ENCODE results near the gene ASIC1.
"Not testable (repeated sequence)": the region's sequence is repeated elsewhere in the genome, so short reads cannot be mapped to it uniquely, and the experiment has no call there.

ASIC1 gene

DNA sequence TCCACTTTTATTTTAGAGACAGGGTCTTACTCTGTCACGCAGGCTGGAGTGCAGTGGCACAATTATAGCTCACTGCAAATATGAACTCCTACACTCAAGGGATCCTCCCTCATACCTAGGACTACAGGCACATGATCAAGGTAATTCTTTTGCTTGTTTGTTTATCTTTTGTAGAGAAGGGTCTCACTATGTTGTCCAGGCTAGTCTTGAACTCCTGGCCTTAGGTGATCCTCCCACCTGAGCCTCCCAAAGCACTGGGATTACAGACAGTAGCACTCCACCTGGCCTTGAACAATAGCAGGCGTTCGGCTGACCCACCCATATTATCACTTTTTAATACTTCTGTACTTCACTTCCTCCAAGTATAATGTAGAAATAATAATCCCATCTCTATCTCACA is 30.7 kb upstream of the ASIC1 start:
- Mint-ChIP-seq H3K4me3 (no peak overlapping the region), H3K9me3 (peaks cover 2% of the 10 kb centered on the region), H3K36me3 (ENCODE audit: low read depth) (peaks cover 11% of the 10 kb centered on the region), H3K4me1 (ENCODE audit: low read depth) (peaks cover 23% of the 10 kb centered on the region), H3K27ac (no peak overlapping the region), H3K27me3 (ENCODE audit: low read depth) (peaks cover 10% of the 10 kb centered on the region)

DNA sequence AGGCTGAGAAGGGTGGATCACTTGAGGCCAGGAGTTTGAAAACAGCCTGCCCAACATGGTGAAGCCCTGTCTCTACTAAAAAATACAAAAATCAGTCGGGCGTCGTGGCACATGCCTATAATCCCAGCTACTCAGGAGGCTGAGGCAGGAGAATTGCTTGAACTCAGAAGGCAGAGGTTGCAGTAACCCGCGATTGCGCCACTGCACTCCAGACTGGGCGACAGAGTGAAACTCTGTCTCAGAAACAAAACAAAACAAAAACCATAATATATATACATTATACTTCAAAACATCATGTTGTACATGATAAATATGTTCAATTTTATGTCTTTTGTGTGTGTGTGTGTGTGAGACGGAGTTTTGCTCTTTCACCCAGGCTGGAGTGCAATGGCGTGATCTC is 26.9 kb upstream of the ASIC1 start:
- H3K4me3 Mint-ChIP-seq; H3K36me3 Mint-ChIP-seq (ENCODE audit: low read depth); H3K27ac Mint-ChIP-seq; H3K4me1 Mint-ChIP-seq (ENCODE audit: low read depth); H3K9me3 Mint-ChIP-seq: not testable (repeated sequence)
- peaks cover 28% of the 10 kb centered on the region for H3K27me3 Mint-ChIP-seq (ENCODE audit: low read depth)

DNA sequence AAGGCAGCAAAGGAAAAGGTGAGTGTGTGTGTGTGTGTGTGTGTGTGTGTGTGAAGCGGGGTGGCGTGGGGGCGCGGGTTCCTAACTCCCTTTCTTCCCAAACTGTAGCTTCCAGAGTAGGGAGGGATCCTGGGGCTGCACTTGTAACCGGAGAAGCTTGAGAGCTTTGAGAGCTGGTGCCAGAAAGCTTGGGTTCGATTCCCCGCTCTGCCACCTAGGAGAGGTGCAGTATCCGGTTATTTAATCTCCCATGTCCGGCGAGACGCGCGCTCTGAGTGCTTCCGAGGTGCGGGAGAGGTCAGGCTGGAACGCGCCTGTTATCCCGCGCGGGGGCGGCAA is 24.9 kb upstream of the ASIC1 start:
- Mint-ChIP-seq H3K9me3 (no peaks in the 10 kb centered on the region), H3K36me3 (ENCODE audit: low read depth) (no peaks in the 10 kb centered on the region), H3K27me3 (ENCODE audit: low read depth) (peaks cover 37% of the 10 kb centered on the region), H3K4me1 (ENCODE audit: low read depth) (no peaks in the 10 kb centered on the region), H3K27ac (no peak overlapping the region), H3K4me3 (no peak overlapping the region)

DNA sequence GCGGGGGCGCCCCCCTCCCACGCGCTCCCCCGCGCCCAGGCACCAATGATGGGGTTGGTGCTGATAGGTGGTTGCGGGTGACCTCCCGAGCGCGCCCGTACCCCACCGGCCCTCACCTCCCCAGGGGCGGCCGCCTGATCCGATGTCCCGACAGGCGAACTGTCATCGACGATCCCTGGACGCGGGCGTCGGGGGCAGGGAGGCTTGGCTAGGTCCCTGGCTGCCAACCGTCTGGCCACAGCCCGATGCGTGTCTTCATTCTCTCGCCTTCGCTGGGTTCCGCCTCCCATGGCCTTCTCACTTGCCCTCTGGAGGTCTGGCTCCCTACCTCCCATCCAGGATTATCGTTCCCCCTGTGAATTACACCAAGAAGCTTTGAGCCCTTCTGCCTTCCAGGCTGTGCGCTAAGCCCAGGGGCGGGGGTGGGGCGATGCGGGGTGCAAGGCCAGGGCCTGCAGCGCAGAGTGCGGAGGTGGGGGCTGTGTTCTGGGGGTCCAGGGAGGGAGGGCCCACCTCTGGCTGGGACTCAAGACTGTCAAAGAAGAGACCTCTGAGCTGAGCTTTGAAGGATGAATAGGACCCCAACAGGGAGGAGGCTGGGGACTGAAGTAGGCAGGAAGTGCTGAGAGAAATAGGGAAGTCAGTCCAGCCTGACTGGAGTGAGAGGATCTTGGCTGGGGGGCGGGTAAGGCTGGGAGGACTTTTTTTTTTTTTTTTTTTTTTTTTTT is 24.4 kb upstream of the ASIC1 start:
- Mint-ChIP-seq H3K4me3 (no peak overlapping the region), H3K36me3 (ENCODE audit: low read depth) (no peaks in the 10 kb centered on the region), H3K9me3 (no peaks in the 10 kb centered on the region), H3K4me1 (ENCODE audit: low read depth) (no peaks in the 10 kb centered on the region), H3K27ac (no peak overlapping the region), H3K27me3 (ENCODE audit: low read depth) (peaks cover 37% of the 10 kb centered on the region)

DNA sequence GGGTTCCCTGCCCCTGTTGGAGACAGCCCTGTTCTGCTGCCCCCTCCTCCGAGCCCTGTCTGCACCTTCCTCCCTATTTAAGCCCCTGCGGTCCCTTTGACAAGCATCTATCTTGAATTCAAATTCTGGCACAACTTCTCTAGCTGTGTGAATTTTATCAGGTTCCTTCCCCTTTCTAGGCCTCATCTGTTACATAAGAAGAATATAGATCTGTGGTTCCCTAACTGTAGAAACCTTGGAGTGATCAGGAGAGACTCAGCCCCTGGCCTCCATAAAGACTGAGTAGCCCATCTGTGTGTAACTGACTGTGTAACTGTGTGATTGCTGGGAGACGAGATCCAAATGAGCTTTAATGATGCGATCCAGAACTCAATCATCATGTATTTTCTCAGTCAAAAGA is 19.1 kb upstream of the ASIC1 start:
- no peak overlapping the region for H3K27ac Mint-ChIP-seq

DNA sequence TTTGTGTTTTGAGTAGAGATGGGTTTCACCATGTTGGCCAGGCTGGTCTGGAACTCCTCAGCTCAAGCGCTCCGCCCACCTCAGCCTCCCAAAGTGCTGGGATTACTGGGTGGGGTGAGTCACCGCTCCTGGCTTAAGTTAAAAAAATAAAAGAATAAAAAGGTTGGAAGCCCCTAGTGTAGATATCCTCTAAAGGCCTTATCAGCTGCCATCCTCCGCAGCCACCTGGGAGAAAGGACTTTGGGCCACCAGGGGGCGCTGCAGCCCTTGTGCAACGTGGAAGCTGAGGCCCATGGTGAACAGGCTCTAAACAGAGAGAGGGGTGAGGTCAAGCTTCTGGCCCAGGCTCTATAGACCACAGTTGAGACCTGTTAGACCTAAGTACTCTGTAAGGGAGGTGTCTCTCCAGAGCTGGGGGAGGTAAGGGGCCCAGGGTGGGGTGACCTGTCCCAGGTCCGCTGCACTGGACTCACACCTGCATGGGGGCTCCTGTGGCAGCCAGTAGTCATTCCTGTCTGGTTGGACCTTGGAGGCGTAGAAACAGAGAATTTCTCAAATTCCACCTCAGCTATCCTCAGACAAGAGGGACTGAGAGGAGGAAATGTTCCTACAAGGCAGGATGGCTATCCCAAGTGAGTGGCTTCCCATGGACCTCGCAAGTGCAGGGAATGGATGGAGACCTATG is 18.1 kb upstream of the ASIC1 start:
- H3K36me3 Mint-ChIP-seq (ENCODE audit: low read depth), result no peaks in the 10 kb centered on the region
- peaks cover 16% of the 10 kb centered on the region for H3K27me3 Mint-ChIP-seq (ENCODE audit: low read depth)
- H3K27ac Mint-ChIP-seq, result no peak overlapping the region

More for the DNA sequence above, 19.1 kb upstream of the ASIC1 start:
- Mint-ChIP-seq H3K27me3 (ENCODE audit: low read depth) (peaks cover 16% of the 10 kb centered on the region), H3K9me3 (no peaks in the 10 kb centered on the region), H3K36me3 (ENCODE audit: low read depth) (no peaks in the 10 kb centered on the region), H3K4me1 (ENCODE audit: low read depth) (peaks cover 5% of the 10 kb centered on the region), H3K4me3 (no peak overlapping the region)

DNA sequence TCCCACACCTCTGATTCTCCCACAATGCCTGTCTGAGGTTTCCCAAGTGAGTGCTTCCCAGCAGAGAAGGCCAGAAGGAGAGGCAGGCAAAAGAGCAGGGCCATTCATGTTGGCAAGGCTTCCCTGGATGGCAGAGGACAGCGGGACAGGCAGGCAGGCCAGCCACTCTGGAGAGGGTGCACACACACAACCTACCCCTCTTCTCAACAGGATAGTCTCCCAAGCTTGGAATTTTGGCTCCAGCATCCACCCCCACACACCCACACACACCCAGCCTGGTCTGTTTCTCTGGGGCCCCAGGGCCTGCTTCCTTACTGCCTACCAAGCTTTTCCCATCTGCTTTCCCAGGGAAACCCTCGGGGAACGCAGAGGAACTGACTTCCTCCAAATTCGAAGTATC is 16.7 kb upstream of the ASIC1 start:
- H3K27me3 Mint-ChIP-seq (ENCODE audit: low read depth), result peaks cover 9% of the 10 kb centered on the region
- H3K4me3 Mint-ChIP-seq, result no peak overlapping the region
- H3K27ac Mint-ChIP-seq, result no peak overlapping the region
- no peaks in the 10 kb centered on the region for H3K9me3 Mint-ChIP-seq
- H3K4me1 Mint-ChIP-seq (ENCODE audit: low read depth), result peaks cover 5% of the 10 kb centered on the region
- H3K36me3 Mint-ChIP-seq (ENCODE audit: low read depth), result no peaks in the 10 kb centered on the region

More for the DNA sequence above, 18.1 kb upstream of the ASIC1 start:
- H3K9me3 Mint-ChIP-seq, result no peaks in the 10 kb centered on the region
- peaks cover 5% of the 10 kb centered on the region for H3K4me1 Mint-ChIP-seq (ENCODE audit: low read depth)
- no peak overlapping the region for H3K4me3 Mint-ChIP-seq

DNA sequence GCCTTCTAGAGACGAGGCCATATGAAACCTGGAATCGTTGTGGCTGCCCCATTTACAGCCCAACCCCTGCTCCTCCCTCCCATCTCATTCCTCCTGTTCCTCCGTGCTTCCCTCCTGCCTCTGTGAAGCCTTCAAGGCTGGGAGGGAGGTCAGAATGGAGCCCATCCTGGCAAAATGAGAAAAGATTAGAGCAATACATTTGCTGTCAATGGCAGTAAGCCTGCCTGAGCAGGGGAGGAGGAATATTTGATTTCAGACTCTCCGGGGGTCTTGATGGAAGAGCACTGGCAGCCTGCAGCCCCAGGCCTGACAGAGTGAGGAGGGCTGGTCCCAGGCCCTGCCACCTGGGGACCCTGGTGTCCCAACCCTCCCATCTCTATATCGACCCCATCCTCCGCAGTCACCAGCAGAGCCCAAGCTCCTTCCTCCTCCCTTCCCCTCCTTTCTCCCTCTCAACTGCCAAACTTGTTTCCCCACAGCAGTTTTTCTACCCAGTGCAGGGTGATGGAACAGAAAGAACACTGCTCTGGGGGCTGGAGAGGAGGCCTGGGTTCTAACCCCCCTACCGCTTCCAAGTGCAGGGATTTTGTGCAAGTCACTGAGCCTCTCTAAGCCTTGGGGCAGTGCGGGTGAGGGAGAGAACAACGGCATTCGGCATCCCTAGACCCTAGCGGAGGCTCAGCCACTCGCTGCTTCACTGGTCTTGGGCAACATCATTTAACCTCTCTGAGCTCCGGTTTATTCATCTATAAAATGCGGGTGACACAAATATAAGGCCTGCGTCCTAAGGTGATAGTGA is 16.1 kb upstream of the ASIC1 start:
- H3K4me1 Mint-ChIP-seq (ENCODE audit: low read depth), result peaks cover 5% of the 10 kb centered on the region
- H3K27me3 Mint-ChIP-seq (ENCODE audit: low read depth), result peaks cover 4% of the 10 kb centered on the region
- H3K36me3 Mint-ChIP-seq (ENCODE audit: low read depth), result no peaks in the 10 kb centered on the region
- no peak overlapping the region for H3K4me3 Mint-ChIP-seq
- H3K27ac Mint-ChIP-seq, result no peak overlapping the region
- no peaks in the 10 kb centered on the region for H3K9me3 Mint-ChIP-seq

DNA sequence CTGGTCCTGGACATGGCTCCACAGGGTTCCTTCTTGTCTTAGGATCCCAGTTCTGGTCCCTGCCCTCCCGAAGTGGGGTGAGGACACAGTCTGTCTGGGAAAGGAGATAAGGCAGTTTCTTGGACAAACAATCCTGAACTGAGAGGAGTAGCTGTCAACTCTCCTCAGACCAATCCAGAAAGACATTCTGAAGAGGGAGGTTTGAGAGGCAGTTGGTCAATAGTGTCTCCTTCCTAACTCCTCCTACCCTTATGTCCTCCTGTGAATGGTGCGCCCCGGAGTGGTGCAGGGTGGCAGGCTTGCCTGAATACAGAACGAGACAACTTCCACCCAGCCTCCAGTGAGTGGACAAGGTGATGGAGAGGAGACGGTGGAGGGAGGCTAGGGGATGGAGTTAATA is 15.4 kb upstream of the ASIC1 start:
- Mint-ChIP-seq H3K27ac (no peak overlapping the region), H3K36me3 (ENCODE audit: low read depth) (no peaks in the 10 kb centered on the region), H3K9me3 (no peaks in the 10 kb centered on the region), H3K4me1 (ENCODE audit: low read depth) (peaks cover 5% of the 10 kb centered on the region), H3K4me3 (no peak overlapping the region), H3K27me3 (ENCODE audit: low read depth) (peaks cover 2% of the 10 kb centered on the region)

DNA sequence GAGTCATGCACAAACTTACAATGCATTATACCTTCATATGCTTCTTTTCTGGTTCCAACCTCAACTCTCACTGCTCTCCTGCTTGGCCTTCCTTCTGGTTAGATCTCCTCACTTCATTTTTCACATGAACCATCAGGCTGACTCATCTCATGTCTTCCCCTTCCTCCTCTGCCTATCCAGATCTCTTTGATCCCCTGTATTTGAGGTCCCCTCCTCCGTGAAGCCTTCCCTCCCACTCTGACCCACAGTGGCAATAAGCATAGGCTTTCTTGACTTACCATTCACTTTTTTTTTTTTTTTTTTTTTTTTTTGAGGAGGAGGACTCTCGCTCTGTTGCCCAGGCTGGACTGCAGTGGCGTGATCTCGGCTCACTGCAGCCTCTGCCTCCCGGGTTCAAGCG is 14.7 kb upstream of the ASIC1 start:
- no peak overlapping the region for H3K4me3 Mint-ChIP-seq
- H3K36me3 Mint-ChIP-seq (ENCODE audit: low read depth), result no peaks in the 10 kb centered on the region
- H3K27me3 Mint-ChIP-seq (ENCODE audit: low read depth), result peaks cover 9% of the 10 kb centered on the region
- peaks cover 8% of the 10 kb centered on the region for H3K4me1 Mint-ChIP-seq (ENCODE audit: low read depth)
- no peaks in the 10 kb centered on the region for H3K9me3 Mint-ChIP-seq
- no peak overlapping the region for H3K27ac Mint-ChIP-seq

DNA sequence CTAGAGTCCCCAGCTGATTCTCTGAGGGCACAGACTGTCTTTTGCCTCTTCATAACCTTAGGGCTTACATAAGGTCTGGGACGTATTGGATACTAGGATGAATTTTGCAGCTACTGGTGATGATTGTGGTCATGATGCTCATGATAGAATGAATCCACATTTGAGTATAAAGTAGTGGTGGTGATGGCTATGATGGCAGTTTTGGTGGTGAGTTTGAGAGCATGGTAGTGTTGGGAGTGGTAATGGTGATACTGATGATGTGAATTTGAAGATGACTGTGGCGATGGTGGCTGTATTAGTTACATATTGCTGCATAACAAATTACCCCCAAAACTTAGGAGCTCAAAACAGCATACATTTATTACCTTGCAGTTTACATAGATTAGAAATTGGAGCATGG is 14.1 kb upstream of the ASIC1 start:
- Mint-ChIP-seq H3K27me3 (ENCODE audit: low read depth) (peaks cover 11% of the 10 kb centered on the region), H3K4me1 (ENCODE audit: low read depth) (peaks cover 8% of the 10 kb centered on the region), H3K9me3 (no peaks in the 10 kb centered on the region), H3K36me3 (ENCODE audit: low read depth) (no peaks in the 10 kb centered on the region), H3K4me3 (no peak overlapping the region), H3K27ac (no peak overlapping the region)

DNA sequence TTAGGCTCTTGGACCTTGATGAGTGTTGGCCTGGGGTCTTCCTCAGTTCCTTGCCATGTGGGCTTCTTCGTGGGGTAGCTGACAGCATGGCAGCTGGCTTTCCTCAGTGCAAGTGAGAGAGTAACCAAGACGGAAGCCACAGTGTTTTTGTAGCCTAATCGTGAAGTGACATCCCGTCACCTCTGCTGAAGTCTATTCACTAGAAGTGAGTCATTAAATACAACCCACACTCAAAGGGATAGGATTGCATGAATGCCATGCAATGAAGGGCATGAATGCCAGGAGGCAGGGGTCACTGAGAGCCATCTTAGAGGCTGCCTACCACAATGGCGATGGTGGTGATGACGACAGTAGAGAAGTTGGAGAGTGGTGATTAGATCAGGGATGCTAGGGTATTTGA is 13.5 kb upstream of the ASIC1 start:
- peaks cover 8% of the 10 kb centered on the region for H3K4me1 Mint-ChIP-seq (ENCODE audit: low read depth)
- H3K27ac Mint-ChIP-seq, result no peak overlapping the region
- H3K4me3 Mint-ChIP-seq, result no peak overlapping the region
- peaks cover 17% of the 10 kb centered on the region for H3K27me3 Mint-ChIP-seq (ENCODE audit: low read depth)
- no peaks in the 10 kb centered on the region for H3K36me3 Mint-ChIP-seq (ENCODE audit: low read depth)
- no peaks in the 10 kb centered on the region for H3K9me3 Mint-ChIP-seq

DNA sequence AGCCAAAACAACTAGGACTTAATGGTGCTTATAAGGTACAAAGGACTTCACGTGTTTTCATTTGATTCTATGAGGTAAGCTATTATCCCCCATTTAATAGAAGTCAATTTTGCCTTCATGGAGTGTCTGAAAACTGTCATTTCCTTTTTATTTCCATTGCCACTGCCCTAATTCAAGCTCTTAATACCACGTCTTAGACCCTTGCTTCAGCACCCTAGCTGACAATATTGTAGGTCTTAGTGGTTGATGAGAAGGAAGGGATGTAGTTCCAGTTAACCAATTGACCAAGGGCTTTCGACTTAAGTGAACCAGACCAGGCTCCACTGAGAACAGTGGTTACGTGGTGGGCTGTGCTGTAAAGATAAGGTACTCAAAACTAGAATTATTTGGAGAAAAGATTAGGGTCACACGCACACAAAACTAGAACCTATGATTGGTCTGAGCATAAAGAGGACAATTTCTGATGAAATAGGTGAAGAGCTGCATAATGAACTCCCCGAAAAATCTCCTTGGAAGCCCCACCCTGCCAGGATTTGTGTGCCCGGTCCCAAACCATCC is 9.6 kb upstream of the ASIC1 start:
- Mint-ChIP-seq H3K27ac (no peak overlapping the region), H3K4me1 (ENCODE audit: low read depth) (peaks cover 3% of the 10 kb centered on the region), H3K4me3 (no peak overlapping the region), H3K36me3 (ENCODE audit: low read depth) (no peaks in the 10 kb centered on the region), H3K9me3 (no peaks in the 10 kb centered on the region), H3K27me3 (ENCODE audit: low read depth) (peaks cover 53% of the 10 kb centered on the region)

DNA sequence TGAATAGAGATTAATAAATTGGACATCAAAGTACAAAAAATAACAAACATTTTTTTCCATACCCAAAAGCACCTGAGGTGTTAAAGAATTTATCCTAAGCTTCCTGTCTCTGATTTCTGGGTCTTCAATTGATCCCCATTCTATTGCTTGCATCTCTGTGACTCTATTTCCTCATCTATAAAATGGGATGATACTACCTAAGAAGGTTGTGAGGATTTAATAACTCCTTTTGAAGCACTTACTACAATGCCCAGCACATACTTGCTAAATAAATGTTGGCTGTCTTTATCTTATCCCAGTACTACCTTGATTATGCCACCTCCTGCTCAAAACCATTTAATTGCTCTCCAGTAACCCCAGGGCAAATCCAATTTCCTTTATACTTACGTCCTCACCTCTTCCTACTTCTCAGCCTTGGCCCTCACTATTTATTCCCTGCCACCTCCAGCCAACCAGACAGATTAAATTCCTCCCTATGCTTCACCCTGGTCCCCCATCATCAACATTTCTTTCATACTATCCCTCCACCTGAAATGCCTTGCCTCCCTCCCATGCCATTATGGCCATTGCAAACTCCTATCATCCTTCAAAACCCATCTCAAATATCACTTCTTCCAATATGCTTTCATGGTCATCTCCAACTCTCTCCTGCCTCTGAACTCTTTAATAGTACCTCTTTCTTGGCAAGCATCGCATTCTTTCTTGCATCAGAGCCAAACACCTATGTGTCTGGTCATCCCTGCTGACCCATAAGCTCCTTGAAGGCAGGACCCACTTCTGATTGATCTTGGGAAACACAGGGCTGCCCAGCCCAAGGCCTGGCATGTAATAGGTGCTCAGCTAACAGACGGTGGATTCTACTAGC is 7.9 kb upstream of the ASIC1 start:
- no peaks in the 10 kb centered on the region for H3K9me3 Mint-ChIP-seq

More for the DNA sequence above, 7.9 kb upstream of the ASIC1 start:
- Mint-ChIP-seq H3K27me3 (ENCODE audit: low read depth) (peaks cover 65% of the 10 kb centered on the region), H3K4me3 (no peak overlapping the region), H3K4me1 (ENCODE audit: low read depth) (peaks cover 3% of the 10 kb centered on the region), H3K36me3 (ENCODE audit: low read depth) (no peaks in the 10 kb centered on the region), H3K27ac (no peak overlapping the region)
